AG09319 (cell line): ENCODE measurements around the gene CRELD1.

Source experiments
- DNase-seq: peaks from one replicate; pipeline ENCODE4 v3.0.0-alpha.2; 2010; ENCODE audit warnings: low read depth; ENCODE audit errors: extremely low read depth
- CTCF ChIP-seq: IDR thresholded peaks from 2 replicates; pipeline ENCODE4 v1.5.1; 2011; ENCODE audit warnings: low read depth, mild to moderate bottlenecking, inconsistent platforms, low read length, moderate library complexity

CRELD1 gene

GRCh38 chr3:9908286-9908685, 25.3 kb upstream of the CRELD1 start:
- DNase-seq, result no peak
- TF ChIP-seq CTCF, result no peak

GRCh38 chr3:9909221-9910013, 24.2 kb upstream of the CRELD1 start:
- no peak for TF ChIP-seq CTCF
- no peak for DNase-seq

GRCh38 chr3:9911863-9912262, 21.8 kb upstream of the CRELD1 start:
- no peak for TF ChIP-seq CTCF
- no peak for DNase-seq

GRCh38 chr3:9912294-9912935, 21.2 kb upstream of the CRELD1 start:
- no peak for TF ChIP-seq CTCF
- no peak for DNase-seq

- no peak for DNase-seq
- no peak for TF ChIP-seq CTCF
Measured at GRCh38 chr3:9913601-9914000, 20.0 kb upstream of the CRELD1 start.

GRCh38 chr3:9914011-9914410, 19.6 kb upstream of the CRELD1 start:
- no peak for DNase-seq
- no peak for TF ChIP-seq CTCF

GRCh38 chr3:9914559-9915253, 18.9 kb upstream of the CRELD1 start:
- no peak for TF ChIP-seq CTCF
- DNase-seq, result no peak
